ENCODE results near the gene SPINK8.

- no peak for TF ChIP-seq SP1 (IDR thresholded peaks at IDR 0.05; ENCODE audit: low read depth)
- TF ChIP-seq CTCF (IDR thresholded peaks at IDR 0.05 in 2 of 3, conservative IDR thresholded peaks at IDR 0.05 in 1 of 3; ENCODE audit: borderline replicate concordance in 1 of 3, insufficient read depth in 1 of 3, low read depth in 2 of 3, low read length in 2 of 3): no peak
- no peak for TF ChIP-seq POLR2A (IDR thresholded peaks at IDR 0.05; ENCODE audit: borderline replicate concordance, extremely low read depth, insufficient read depth, insufficient read length)
- no peak for TF ChIP-seq POLR2AphosphoS5 (IDR thresholded peaks at IDR 0.05; ENCODE audit: low read depth, low read length)
- no peak for TF ChIP-seq EZH2phosphoT487 (IDR thresholded peaks at IDR 0.05; ENCODE audit: borderline replicate concordance)
- no peak for TF ChIP-seq TCF7L2 (IDR thresholded peaks at IDR 0.05; ENCODE audit: borderline replicate concordance, extremely low read depth, insufficient read depth, insufficient read length)
- TF ChIP-seq JUND (IDR thresholded peaks at IDR 0.05): no peak
- TF ChIP-seq EZH2 (IDR thresholded peaks at IDR 0.05): no peak
- no peak for TF ChIP-seq ZNF274 (IDR thresholded peaks at IDR 0.05; ENCODE audit: low read depth, low read length)
These were observed 56.4 kb downstream of the SPINK8 start for GRCh38 chr3:48276911-48277641.
